ENCODE results near the gene TTN.

DNA sequence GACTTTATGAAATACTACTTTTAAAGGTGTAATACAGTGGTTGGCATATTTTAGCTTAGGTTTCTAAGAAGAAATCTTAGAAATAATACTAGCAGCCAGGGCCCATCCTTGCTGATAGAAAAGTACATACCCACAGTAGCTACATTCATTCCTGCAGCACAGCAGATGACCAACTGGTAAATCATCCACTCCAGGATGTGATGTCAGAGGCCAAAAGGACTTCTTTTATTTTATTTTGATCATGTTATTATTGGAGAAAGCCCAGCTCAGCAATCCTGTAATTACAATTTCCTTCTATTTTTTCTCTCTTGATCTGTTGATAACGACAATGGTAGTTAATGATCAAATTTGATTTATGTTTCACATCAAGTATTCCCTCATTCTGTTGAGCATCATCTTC, 18.0 kb upstream of the TTN start:
- no peak for TF ChIP-seq ARNTL (CRISPR knock-in tag; IDR thresholded peaks at IDR 0.05; ENCODE audit: borderline replicate concordance, low read depth)
- no peak for TF ChIP-seq ZFP3 (CRISPR knock-in tag; IDR thresholded peaks at IDR 0.05)
- TF ChIP-seq, protein P1, sequence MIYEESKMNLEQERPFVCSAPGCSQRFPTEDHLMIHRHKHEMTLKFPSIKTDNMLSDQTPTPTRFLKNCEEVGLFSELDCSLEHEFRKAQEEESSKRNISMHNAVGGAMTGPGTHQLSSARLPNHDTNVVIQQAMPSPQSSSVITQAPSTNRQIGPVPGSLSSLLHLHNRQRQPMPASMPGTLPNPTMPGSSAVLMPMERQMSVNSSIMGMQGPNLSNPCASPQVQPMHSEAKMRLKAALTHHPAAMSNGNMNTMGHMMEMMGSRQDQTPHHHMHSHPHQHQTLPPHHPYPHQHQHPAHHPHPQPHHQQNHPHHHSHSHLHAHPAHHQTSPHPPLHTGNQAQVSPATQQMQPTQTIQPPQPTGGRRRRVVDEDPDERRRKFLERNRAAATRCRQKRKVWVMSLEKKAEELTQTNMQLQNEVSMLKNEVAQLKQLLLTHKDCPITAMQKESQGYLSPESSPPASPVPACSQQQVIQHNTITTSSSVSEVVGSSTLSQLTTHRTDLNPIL (CRISPR knock-in tag; IDR thresholded peaks at IDR 0.05; ENCODE audit: low read depth) = no peak
- TF ChIP-seq BACH2 (CRISPR knock-in tag; IDR thresholded peaks at IDR 0.05; ENCODE audit: borderline replicate concordance) = no peak
- no peak for TF ChIP-seq ZFP30 (CRISPR knock-in tag; IDR thresholded peaks at IDR 0.05)
- TF ChIP-seq RARB (CRISPR knock-in tag; IDR thresholded peaks at IDR 0.05) = no peak
- TF ChIP-seq GLIS3 (CRISPR knock-in tag; IDR thresholded peaks at IDR 0.05) = no peak
- TF ChIP-seq, protein P2, sequence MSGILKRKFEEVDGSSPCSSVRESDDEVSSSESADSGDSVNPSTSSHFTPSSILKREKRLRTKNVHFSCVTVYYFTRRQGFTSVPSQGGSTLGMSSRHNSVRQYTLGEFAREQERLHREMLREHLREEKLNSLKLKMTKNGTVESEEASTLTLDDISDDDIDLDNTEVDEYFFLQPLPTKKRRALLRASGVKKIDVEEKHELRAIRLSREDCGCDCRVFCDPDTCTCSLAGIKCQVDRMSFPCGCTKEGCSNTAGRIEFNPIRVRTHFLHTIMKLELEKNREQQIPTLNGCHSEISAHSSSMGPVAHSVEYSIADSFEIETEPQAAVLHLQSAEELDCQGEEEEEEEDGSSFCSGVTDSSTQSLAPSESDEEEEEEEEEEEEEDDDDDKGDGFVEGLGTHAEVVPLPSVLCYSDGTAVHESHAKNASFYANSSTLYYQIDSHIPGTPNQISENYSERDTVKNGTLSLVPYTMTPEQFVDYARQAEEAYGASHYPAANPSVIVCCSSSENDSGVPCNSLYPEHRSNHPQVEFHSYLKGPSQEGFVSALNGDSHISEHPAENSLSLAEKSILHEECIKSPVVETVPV (CRISPR knock-in tag; IDR thresholded peaks at IDR 0.05) = no peak
- no peak for TF ChIP-seq TCF4 (CRISPR knock-in tag; IDR thresholded peaks at IDR 0.05; ENCODE audit: borderline replicate concordance)
- TF ChIP-seq, protein P3, sequence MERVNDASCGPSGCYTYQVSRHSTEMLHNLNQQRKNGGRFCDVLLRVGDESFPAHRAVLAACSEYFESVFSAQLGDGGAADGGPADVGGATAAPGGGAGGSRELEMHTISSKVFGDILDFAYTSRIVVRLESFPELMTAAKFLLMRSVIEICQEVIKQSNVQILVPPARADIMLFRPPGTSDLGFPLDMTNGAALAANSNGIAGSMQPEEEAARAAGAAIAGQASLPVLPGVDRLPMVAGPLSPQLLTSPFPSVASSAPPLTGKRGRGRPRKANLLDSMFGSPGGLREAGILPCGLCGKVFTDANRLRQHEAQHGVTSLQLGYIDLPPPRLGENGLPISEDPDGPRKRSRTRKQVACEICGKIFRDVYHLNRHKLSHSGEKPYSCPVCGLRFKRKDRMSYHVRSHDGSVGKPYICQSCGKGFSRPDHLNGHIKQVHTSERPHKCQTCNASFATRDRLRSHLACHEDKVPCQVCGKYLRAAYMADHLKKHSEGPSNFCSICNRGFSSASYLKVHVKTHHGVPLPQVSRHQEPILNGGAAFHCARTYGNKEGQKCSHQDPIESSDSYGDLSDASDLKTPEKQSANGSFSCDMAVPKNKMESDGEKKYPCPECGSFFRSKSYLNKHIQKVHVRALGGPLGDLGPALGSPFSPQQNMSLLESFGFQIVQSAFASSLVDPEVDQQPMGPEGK (CRISPR knock-in tag; IDR thresholded peaks at IDR 0.05; ENCODE audit: borderline replicate concordance) = no peak

Data from SK-N-SH treated with all-trans-retinoic acid at 6 μM for 48 hours (cell line).